ENCODE data around the gene KATNAL2.
"Not testable (repeated sequence)": the region's sequence is repeated elsewhere in the genome, so short reads cannot be mapped to it uniquely, and the experiment has no call there.

The KATNAL2 gene

DNA sequence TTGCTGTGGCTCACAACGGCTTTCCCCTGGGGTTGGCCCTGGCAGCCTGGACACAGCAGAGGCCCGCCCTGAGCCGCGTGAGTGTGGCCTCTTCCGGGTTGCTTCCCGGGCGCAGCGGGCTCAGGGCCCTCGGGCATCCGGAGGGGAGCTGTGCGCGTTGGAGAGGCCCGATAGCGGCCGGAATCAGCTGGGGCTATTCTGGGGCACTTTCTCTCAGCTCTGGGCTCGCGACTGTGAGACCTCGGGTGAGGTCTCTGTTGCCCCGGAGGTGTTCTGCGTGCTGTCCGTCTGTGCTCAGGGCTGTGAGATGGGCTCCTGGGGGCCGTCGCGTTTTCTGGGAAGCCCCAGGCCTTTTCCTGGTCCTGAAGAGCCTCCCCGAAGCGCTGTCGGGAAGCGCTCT, 117.2 kb downstream of the KATNAL2 start:
- DNase-seq (ENCODE audit: low spot score) = not testable (repeated sequence)

DNA sequence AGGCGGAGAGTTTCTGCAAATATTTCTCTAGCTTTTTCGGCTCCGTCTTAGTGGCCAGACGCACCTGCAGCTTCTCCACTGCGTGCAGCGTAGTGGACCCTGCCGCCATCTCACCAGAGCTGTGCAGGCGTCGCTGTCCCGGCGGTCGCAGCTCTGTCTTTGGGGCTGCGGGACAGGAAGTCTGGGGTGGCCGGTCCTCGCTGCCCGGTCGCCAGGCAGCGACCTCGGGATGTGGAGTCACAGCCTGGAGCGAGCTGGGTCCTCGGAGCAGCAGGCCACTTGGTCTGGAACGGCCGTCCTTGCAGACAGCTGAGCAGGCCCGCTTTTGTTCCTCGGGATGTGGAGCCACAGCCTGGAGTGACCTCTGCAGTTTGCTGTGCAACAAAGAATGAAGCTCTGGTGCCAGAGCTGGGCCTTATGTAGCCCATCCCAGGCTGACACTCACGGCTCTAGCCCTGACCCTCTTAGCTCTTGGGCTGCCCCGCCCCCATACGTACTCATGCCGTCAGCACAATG, 117.8 kb downstream of the KATNAL2 start, which contains the start of gene ELOA2:
ELOA2 (minus strand) TSS at position 466 of the 516 bp plus-strand sequence; CDS start at position 109, 357 bp downstream.
- no peak for DNase-seq (ENCODE audit: low spot score)

DNA sequence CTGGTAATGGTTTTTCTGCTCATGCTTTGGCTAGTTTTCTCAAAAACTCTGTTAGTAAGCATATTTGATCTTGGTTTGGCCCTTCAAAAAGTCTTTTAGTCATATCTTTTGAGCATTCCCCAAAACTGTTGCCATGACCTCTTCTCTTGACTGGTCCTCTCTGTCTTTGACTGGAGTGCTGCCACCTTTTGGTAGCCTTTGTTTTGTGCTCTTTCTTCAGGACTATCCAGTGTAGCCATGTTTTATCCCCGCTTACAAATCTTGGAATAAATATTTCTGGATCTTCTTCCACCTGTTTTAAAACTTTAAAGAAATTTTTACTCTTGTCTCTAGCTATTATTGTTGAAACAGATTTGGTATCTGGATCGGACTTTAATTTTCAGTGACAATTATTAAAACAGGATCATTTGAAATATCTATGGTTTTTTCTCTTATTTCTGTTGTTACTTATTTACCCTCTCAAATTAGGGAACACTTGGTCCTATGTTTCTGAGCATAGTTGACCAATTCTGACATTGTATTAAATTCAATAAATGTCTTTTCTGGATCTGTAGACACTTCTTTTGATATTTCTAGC, 119.0 kb downstream of the KATNAL2 start:
- no peak for DNase-seq (ENCODE audit: low spot score)

- no peak for DNase-seq (ENCODE audit: low spot score)
Measured at GRCh38 chr18:47036927-47037578, 119.7 kb downstream of the KATNAL2 start.

DNA sequence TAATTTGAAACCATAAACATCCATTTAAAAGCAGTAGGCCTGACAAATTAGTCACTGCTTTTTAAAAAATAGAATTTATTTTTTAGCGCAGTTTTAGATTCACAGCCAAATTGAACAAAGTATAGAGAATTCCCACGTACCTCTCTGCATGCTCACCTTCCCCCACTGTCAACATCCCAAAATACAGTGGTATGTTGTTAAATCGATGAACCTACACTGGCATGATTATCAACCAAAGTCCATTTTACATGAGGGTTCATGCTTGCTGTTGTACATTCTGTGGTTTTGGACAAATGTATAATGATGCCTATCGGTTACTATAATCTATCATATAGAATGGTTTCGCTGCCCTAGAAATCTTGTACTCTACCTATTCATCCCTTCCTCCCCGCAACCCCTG, 123.6 kb downstream of the KATNAL2 start:
- DNase-seq (ENCODE audit: low spot score) = no peak

- peak; percentile 26 for DNase-seq (ENCODE audit: low spot score)
Measured at GRCh38 chr18:47050468-47050867, 133.1 kb downstream of the KATNAL2 start.

- no peak for DNase-seq (ENCODE audit: low spot score)
Measured at GRCh38 chr18:47054369-47054768, 137.0 kb downstream of the KATNAL2 start.

DNA sequence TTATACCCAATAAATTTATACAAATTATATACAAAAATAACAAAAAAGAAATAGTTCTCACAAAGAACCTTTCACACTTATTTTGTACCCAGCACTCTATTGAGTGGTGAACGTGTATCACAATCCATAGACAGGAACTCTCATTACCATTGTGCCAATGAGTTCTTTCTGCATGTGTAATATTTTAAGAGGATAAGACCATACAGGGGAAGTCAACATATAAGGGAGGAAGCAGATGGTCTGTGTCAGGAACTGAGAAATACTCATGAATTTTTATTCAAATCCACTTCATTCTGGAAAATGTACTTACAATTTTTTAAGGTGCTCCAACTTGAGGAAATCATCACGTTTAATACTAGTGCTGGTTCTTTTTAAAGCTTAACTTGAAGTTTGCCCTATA, 145.1 kb downstream of the KATNAL2 start:
- no peak for DNase-seq (ENCODE audit: low spot score)

- DNase-seq (ENCODE audit: low spot score) = no peak
Measured at GRCh38 chr18:47063096-47063495, 145.7 kb downstream of the KATNAL2 start.

- DNase-seq (ENCODE audit: low spot score) = no peak
Measured at GRCh38 chr18:47067648-47068047, 150.2 kb downstream of the KATNAL2 start.

DNA sequence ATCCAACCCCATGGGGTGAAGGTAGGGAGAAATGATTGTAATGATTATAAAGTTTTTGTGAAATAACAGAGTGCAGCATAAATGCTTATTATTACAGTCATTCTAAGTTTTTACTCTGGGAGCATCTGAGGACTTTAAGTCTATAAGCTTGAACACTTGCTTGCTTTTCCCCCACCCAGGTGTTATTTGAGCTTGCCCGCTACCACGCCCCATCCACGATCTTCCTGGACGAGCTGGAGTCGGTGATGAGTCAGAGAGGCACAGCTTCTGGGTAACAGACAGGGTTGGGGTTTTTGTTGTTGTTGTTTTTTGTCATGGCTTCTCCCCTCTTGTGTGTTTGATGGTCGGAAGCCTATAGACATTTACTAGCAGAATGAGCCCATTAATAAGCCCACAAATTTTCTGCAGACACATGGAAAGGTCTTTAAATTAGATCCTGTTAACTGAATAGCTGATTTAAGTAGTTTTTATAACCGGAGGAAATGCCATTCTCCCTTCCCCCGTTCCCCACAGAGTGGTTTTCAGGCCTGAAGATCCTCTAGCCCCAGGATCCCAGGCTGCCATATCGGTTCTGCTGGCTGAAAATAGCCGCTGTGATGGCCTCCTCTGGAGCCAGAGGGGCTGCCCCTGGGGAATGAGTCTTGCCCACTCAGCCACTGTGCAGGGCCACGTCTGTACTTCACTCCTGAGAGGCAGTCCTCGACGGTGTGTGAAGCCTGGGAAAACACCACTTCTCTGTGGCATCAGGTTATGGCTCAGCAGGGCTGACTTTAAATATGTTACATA, 157.9 kb downstream of the KATNAL2 start:
- no peak for DNase-seq (ENCODE audit: low spot score)

DNA sequence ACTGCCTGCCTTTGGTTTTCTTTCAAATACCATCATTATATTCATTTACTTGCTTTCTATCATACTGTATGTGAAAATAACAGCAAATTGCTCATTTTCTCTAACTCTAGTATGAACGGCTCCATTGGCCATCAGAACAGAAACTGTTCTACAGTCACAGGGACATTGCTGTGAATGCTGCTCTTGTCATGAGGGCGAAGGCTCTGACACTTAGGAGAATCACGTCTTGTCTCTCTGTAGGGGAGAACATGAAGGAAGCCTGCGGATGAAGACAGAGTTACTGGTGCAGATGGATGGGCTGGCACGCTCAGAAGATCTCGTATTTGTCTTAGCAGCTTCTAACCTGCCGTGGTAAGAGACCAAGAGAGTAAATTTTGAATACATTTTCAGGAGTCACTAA, 159.7 kb downstream of the KATNAL2 start:
- no peak for DNase-seq (ENCODE audit: low spot score)

DNA sequence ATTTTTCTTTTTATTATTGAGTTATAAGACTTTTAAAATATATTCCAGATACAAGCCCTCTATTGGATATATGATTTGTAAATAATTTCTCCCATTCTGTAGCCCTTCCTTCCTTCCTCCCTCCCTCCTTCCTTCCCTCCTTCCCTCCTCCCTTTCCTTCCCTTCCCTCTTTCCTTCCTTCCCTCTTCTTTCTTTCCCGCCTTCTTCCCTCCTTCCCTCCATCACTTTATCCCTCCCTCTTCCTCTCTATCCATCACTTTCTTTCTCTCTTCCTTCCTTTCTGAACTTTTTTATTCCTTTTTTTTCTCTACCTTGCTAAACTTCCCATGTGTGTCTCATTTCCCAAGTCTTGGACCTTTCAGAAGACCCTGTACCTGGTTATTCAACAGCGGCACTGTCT, 163.5 kb downstream of the KATNAL2 start:
- DNase-seq (ENCODE audit: low spot score) = no peak

DNA sequence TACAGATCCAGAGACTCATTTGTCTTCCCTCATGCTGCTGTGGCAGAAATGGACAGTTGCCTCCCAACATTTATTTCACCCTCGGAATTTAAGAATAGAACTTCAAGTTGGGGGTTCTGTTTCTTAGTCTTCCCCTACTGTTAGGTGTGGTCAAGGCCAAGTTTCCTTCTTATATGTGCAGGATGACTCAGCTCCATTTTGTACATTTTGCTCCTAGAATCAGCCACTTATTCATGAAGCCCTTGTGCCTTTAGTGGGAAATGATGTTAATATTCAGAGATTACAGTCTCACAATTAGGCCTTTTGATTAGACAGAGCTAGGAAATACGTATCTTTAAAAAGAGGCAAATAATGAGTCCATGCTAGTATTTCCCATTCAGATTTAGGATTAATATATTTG, 164.2 kb downstream of the KATNAL2 start:
- no peak for DNase-seq (ENCODE audit: low spot score)

- no peak for DNase-seq (ENCODE audit: low spot score)
Measured at GRCh38 chr18:47087676-47088075, 170.3 kb downstream of the KATNAL2 start.

GRCh38 chr18:47095810-47096209, 178.4 kb downstream of the KATNAL2 start:
- DNase-seq (ENCODE audit: low spot score) = no peak

GRCh38 chr18:47100212-47100831, 182.9 kb downstream of the KATNAL2 start:
- peak; percentile 65 for DNase-seq (ENCODE audit: low spot score)

DNA sequence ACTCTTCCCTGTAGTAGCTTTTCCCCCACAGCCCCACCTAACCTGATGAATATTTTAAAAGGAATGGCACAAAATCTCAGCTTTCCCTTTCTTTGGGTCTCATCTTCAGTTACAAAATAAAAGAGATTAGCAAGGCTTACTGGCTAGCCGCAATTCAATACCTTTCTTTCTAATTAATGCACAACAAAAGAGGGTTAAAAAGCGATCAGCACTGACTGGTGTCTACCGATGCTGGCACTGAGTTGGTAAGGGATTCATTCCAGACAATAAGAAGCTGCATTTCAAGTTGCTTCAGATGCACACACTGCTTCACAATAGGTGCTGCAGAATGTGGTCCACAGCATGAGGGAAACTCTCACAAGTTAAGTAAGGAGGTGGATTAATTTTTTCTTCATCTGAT, 191.0 kb downstream of the KATNAL2 start:
- no peak for DNase-seq (ENCODE audit: low spot score)

- no peak for DNase-seq (ENCODE audit: low spot score)
Measured at GRCh38 chr18:47108998-47109405, 191.6 kb downstream of the KATNAL2 start.

DNA sequence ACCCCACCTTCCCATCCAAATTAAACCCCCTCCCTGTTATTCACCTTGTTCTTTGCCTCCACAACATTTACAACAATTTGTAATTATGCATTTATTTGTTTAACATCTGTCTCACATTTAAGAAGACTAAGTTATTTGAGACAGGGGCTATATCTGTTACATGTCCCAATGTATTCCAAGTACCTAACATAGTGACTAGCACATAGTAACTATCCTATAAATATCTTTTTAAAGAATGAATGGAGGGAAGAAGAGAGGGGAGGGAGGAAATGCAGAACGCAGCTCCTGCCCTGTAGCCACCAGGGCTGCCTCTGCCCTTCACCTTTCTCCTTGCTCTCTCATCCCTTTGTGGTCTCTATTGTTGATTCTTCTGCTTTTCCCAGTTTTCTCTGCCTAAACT, 192.3 kb downstream of the KATNAL2 start:
- no peak for DNase-seq (ENCODE audit: low spot score)

DNA sequence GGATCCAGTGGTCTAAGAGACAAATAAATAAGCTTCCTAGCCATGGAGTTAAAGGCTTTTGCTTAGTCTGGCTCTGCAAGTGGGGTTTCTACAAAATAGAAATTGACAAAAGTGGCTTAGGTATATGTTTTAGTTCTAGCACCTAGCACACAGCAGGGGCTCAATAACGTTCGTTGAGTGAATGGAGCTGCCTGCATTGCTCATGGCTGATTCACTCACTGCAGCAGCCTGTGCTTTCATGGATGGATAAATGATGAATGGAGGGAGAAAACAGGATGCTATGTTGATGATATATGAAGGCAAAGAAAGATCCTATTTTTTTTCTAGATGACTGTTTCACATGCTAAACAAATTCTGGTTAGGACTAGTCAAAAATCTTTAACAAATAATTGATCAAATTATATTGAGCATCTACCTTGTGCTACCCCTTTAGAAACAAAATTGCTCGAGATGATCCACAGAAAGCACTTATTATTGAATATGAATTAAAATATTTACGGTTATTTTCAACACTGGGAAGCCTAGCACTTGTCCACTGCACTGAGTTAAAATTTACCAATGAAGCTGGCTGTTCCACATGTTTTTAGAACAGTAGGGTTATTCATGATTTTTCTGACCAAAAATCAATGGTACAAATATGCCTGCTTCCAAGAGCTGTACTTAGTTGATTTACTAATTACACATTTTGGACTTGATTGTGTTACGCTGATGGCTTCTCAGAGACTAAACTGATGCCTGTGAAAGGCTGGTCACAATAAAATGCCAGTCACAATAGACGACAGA, 193.3 kb downstream of the KATNAL2 start:
- no peak for DNase-seq (ENCODE audit: low spot score)

Measured in CD4-positive, alpha-beta T cell treated with Interleukin-15 for 4 hours (primary cell).